ENCODE data around the gene ZFP90.

The ZFP90 gene

GRCh38 chr16:68564382-68564985 is 25.4 kb downstream of the ZFP90 start:
- in situ Hi-C loops (cut with MboI; ENCODE audit: low sequenced_read_pairs), result loop anchor here (5.0 kb wide), 1 partner anchor 48 kb away; no protein-coding TSS in a partner anchor

GRCh38 chr16:68574479-68574878 is 35.4 kb downstream of the ZFP90 start:
- in situ Hi-C loops (cut with MboI; ENCODE audit: low sequenced_read_pairs), result no loop called here

DNA sequence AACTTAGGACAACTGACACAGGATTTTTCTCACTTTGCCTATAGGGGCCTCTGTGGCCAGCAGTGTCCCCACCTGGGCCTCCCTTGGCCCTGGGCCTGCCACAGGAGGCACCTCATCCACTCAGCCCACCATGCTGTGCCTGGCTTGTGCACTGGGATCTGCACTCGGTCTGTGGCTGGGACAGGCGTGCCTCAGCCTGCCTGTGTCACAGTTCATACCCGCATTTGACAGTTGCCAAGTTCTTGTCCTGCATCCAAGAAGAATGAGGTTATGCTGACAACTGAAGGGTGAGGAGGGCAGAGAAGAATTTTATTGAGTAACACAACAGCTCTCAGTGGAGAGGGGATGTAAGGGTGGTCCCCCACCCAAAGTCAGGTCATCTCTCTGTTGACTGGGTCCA is 36.0 kb downstream of the ZFP90 start:
- in situ Hi-C loops (cut with MboI; ENCODE audit: low sequenced_read_pairs), result no loop called here

DNA sequence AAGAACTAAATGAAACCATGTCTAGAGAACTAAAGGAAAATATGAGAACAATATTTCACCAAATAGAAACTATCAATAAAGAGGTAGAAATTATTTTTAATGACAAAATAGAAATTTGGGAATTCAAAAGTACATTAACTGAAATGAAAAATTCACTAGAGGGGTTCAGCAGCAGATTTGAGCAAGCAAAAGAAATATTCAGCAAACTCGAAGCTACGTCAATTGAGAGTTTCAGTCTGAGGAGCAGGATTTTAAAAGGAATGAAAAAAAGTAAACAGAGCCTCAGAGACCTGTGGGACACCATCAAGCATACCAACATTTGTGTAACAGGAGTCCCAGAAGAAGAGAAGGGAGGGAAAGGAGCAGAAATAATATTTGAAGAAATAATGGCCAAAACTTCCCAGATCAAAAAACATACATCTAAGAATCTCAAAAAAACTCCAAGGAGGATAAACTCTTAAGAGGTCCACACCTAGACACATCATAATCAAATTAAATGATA is 38.3 kb downstream of the ZFP90 start:
- in situ Hi-C loops (cut with MboI; ENCODE audit: low sequenced_read_pairs), result no loop called here

DNA sequence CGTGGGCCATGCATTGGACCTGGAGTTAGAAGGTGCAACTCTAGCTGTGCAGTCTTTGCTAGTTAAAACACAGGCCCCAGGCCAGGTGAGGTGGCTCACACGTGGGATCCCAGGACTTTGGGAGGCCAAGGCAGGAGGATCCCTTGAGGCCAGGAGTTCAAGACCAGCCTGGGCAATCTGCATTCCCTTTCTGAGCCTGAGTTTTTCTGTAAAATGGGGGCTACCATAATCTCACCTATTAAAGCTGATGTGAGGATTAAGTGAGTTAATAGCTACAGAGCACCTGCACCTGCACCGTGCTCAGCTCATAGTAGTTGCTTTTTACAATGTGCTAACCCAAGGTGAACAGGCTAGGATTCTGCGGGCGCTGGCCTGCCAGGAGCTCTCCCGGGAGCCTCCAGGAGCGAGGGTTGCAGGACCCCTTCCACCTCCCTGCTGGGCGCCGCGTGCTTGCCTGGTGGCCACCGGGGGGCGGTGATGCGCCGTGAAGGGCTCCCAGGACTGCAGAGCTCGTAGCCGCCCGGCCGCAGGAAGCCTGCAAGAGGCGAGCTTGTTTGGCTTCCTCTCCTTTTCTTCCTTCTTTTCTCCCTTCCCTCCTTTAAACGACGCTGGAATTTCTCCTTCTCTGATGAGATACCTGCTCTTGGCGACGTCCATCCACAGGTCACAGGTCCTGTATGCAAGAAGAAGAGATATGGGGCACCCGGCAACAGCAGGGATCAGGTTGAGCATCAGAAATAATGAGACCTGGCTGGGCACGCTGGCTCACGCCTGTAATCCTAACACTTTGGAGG is 51.3 kb downstream of the ZFP90 start:
- in situ Hi-C loops (cut with MboI; ENCODE audit: low sequenced_read_pairs), result no loop called here

- in situ Hi-C loops (cut with MboI; ENCODE audit: low sequenced_read_pairs), result no loop called here
Measured at GRCh38 chr16:68592466-68593337, 53.6 kb downstream of the ZFP90 start.

DNA sequence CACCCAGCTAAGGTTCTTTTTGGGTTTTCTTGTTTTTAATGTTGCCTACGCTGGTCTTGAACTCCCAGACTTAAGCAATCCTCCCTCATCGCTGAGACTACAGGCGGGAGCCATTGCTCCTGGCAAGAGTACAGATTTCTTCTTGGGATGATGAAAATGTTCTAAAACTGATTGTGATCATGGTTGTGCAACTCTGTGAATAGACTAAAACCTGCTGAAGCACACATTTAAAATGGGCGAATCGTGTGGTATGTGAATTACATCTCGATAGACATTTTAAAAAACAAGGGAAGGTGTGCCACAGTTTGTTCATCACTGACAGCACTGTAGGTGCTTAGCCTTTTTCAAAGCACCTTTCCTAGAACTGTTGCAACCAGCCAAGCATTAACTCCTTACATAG is 57.2 kb downstream of the ZFP90 start:
- in situ Hi-C loops (cut with MboI; ENCODE audit: low sequenced_read_pairs), result no loop called here

- in situ Hi-C loops (cut with MboI; ENCODE audit: low sequenced_read_pairs), result no loop called here
Measured at GRCh38 chr16:68599586-68599985, 60.5 kb downstream of the ZFP90 start.

GRCh38 chr16:68605746-68606145 is 66.7 kb downstream of the ZFP90 start:
- in situ Hi-C loops (cut with MboI; ENCODE audit: low sequenced_read_pairs), result no loop called here

DNA sequence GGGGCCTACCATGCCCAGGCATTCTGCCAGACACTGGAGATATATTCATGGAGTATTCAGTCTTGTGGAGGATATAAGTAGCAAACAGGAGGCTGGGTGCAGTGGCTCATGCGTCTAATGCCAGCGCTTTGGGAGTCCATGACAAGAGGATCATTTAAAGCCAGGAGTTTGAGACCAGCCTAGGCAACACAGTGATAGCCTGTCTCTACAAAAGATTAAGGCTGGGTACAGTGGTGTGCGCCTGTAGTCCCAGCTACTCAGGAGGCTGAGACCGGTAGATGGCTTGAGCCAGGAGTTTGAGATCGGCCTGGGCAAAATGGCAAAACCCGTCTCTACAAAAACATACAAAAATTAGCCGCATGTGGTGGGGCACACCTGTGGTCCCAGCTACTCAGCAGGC is 68.4 kb downstream of the ZFP90 start:
- in situ Hi-C loops (cut with MboI; ENCODE audit: low sequenced_read_pairs), result no loop called here

GRCh38 chr16:68608330-68608729 is 69.2 kb downstream of the ZFP90 start:
- in situ Hi-C loops (cut with MboI; ENCODE audit: low sequenced_read_pairs), result no loop called here

GRCh38 chr16:68612996-68613395 is 73.9 kb downstream of the ZFP90 start:
- in situ Hi-C loops (cut with MboI; ENCODE audit: low sequenced_read_pairs), result loop anchor here (5.0 kb wide), 1 partner anchor 51 kb away; no protein-coding TSS in a partner anchor

DNA sequence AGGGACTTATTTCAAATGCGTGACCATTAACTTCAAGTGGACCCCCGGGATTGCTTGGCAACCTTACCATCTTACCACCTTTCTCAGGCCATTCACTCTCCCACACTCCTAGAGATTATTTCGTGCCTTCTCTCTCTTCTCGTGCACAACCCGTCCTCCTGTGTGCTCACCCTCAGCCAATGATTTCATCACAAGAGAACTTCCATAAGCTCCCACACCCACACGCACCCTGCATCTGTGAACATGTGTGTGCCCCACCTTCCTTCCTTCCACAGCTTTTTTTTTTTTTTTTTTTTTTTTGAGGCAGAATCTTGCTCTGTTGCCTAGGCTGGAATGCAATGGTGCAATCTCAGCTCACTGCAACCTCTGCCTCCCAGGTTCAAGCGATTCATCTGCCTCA is 78.6 kb downstream of the ZFP90 start:
- in situ Hi-C loops (cut with MboI; ENCODE audit: low sequenced_read_pairs), result no loop called here
